Measurements from ENCODE around the gene UGT1A1.

DNA sequence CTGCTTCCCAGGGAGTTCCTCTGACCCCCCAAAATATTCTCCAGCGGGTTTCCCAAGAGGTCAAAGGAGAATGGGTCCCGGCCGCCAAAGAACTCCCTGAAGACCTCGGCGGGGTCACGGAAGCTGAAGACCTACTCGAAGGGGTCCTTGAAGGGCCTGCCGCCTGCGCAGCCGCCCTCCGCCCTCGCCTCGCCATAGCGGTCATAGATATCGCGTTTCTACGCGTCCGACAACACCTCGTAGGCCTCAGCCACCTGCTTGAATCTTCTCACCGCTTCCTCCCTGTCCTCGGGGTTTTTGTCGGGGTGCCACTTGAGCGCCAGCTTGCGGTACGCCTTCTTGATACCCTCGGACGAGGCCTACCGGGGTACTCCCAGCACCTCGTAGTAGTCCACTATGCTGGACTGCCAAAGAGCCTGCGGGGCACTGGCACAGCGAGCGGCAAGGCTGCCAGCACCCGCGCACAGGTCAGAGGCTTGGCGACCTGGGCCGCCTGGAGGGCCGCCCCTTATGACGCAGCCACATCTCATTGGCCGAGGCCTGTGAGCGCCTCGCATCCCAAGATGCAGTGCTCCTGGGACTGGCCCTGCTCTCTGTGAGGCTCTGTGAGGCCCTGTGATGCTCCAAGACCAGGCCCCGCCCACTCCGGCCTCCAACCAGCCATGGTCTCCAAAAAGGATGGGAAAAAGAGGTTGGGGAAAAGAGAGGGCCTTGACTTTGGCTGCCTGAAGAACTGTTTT is 5.0 kb upstream of the UGT1A1 start:
- TF ChIP-seq CTCF (IDR thresholded peaks at IDR 0.05; ENCODE audit: low read depth, low read length) (no peak), POLR2A (IDR thresholded peaks at IDR 0.05; ENCODE audit: extremely low read depth, insufficient read length) (no peak), MYC (IDR thresholded peaks at IDR 0.05; ENCODE audit: low read depth, low read length) (no peak)

All from NB4 (cell line).